Transverse colon (tissue), 4 donors: ENCODE data around the gene NXF2B. TPM values are rescaled to one million over a fixed set of nuclear protein-coding genes. Genes with fewer than 3 reads are reported as not detected.
"Not testable (repeated sequence)": the region's sequence is repeated elsewhere in the genome, so short reads cannot be mapped to it uniquely, and the experiment has no call there.

Source experiments
- DNase-seq: peaks from one replicate; pipeline ENCODE4 v3.0.0-alpha.2; 2019
- H3K27ac ChIP-seq, 4 donors: fragments of 200-600 bp; sonication (generic); 2 replicates each; pipeline ENCODE4 v1.5.1; 2016 to 2018; ENCODE audit warnings: inconsistent platforms in 4 of 4
- H3K27me3 ChIP-seq: fragments of 200-600 bp; sonication (generic); 2 replicates; pipeline ENCODE4 v1.5.1; 2017; ENCODE audit warnings: inconsistent platforms
- H3K36me3 ChIP-seq, 4 donors: fragments of 200-600 bp; sonication (generic); 2 replicates each; pipeline ENCODE4 v1.5.1; 2017 to 2019; ENCODE audit warnings: inconsistent platforms in 4 of 4
- H3K4me1 ChIP-seq, 4 donors: fragments of 200-600 bp; sonication (generic); 2 replicates each; pipeline ENCODE4 v1.5.1; 2017 to 2020; ENCODE audit warnings: inconsistent platforms in 4 of 4
- H3K4me3 ChIP-seq, 4 donors: fragments of 200-600 bp; sonication (generic); 1 replicate in 1 of 4; 2 replicates in 3 of 4; pipeline versions ENCODE4 v1.5.1 to v1.6.1; 2017 to 2019; ENCODE audit warnings: inconsistent platforms in 4 of 4
- H3K9me3 ChIP-seq, 2 donors: fragments of 200-600 bp; sonication (generic); 2 replicates each; pipeline ENCODE4 v1.5.1; 2017 to 2019; ENCODE audit warnings: inconsistent platforms in 2 of 2
- EP300 ChIP-seq: sonication (generic); formaldehyde crosslinking; IDR thresholded peaks from one replicate; pipeline ENCODE4 v1.6.1; 2017; ENCODE audit warnings: antibody characterized with exemption, low read depth
- POLR2A ChIP-seq: fragments of 450-650 bp; IDR thresholded peaks from one replicate; pipeline ENCODE4 v1.6.1; 2016; ENCODE audit warnings: antibody characterized with exemption, mild to moderate bottlenecking, moderate library complexity
- POLR2AphosphoS5 ChIP-seq, 3 donors: sonication (generic); formaldehyde crosslinking; IDR thresholded peaks; one replicate each; pipeline ENCODE4 v1.6.1; 2016; ENCODE audit warnings: antibody characterized with exemption in 3 of 3
- WGBS, 2 donors: methylation state at CpG; one replicate each; pipeline ENCODE4 v1.1.5; 2018; ENCODE audit warnings: low coverage in 1 of 2; 5-methylcytosine and 5-hydroxymethylcytosine counted together
- in situ Hi-C, 4 donors: fragments of 200-750 bp; cut with MboI; loops; one replicate each; pipeline versions ENCODE4 v1.15.0 to v1.15.1; 2017; ENCODE audit warnings: low sequenced_read_pairs in 3 of 4, low pct_ligation_motif_present in 1 of 4, low pct_unique_long_range_greater_than_20kb in 1 of 4
- intact Hi-C: fragments of 100-400 bp; cut with DNase I; formaldehyde crosslinking; loops from one replicate; pipeline ENCODE4 v1.15.1; 2023; ENCODE audit warnings: low total_unique reads
- total RNA-seq, 4 donors: library from RNA; depleted of rRNA; stranded (reverse); fragments of >200 nt; gene quantifications; one replicate each; pipeline ENCODE4 v1.1.0, GENCODE V29; 2016
- TF ChIP-seq, protein P1 (sequence below), 5 experiments: fragments of 200-600 bp in 3 of 5; fragments of 450-650 bp in 2 of 5; sonication (generic) in 3 of 5; IDR thresholded peaks; 1 replicate in 2 of 5; 2 replicates in 3 of 5; pipeline ENCODE4 v1.5.1; 2016 to 2017; ENCODE audit warnings: antibody characterized with exemption in 5 of 5, inconsistent platforms in 3 of 5, mild to moderate bottlenecking in 2 of 5, moderate library complexity in 1 of 5

NXF2B gene, protein sequence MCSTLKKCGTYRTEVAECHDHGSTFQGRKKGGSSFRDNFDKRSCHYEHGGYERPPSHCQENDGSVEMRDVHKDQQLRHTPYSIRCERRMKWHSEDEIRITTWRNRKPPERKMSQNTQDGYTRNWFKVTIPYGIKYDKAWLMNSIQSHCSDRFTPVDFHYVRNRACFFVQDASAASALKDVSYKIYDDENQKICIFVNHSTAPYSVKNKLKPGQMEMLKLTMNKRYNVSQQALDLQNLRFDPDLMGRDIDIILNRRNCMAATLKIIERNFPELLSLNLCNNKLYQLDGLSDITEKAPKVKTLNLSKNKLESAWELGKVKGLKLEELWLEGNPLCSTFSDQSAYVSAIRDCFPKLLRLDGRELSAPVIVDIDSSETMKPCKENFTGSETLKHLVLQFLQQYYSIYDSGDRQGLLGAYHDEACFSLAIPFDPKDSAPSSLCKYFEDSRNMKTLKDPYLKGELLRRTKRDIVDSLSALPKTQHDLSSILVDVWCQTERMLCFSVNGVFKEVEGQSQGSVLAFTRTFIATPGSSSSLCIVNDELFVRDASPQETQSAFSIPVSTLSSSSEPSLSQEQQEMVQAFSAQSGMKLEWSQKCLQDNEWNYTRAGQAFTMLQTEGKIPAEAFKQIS
- total RNA-seq, result not detected

DNA sequence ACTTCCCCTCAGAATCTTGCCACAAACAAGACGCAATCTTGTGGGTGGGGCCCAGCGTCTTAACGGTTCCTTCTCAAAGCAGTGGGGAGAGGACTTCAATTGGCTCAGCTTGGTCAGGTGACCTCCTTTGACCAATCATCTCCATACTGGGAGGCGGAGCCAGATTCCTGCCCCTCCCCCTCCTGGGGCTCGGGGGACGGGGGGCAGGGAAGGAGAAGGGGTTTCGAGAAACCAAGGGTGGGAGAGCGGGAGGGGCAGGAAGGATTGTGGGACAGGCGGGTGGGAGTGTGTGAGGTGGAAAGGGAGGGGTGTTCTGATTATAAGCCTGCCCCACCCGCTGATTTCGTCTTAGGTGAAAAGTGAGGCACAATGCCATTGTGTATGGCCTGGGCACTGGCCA lies at the start of gene NXF2B:
NXF2B (minus strand) TSS at position 101 of the 400 bp plus-strand sequence. CDS start 59,972 bp downstream, outside the sequence.
- intact Hi-C loops, H3K4me1 ChIP-seq, DNase-seq, H3K9me3 ChIP-seq, H3K27me3 ChIP-seq, H3K36me3 ChIP-seq, in situ Hi-C loops, H3K27ac ChIP-seq, H3K4me3 ChIP-seq: not testable (repeated sequence)
- no CpG with 5 or more reads among the region's 11 CpGs for WGBS, 2 donors

DNA sequence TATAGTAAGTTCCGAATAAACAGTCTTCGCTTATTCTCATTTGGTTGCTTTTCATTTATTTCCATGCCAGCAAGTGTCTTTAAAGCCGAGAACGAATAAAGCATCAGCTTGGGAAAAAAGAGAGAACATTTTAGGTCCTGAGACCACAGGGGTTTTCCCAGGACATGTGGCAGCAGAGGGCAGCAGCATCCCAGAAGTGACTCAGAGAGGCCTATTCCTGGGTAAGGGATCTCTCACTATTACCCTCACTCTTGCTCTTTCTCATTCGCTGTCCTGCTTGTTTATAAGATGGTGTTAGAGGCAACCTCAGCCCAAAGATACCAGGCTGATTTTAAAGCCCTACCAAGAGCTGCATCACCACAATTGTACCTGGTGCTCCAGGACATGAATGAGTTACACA lies 39.0 kb upstream of the NXF2B start:
- 44% methylated on average over 4 of the region's 5 CpGs; no CpG with 5 or more reads in 1 of the 2 donors for WGBS, 2 donors
- H3K27me3 ChIP-seq, in situ Hi-C loops, intact Hi-C loops, H3K4me3 ChIP-seq, H3K9me3 ChIP-seq, H3K4me1 ChIP-seq, H3K27ac ChIP-seq, H3K36me3 ChIP-seq, DNase-seq: not testable (repeated sequence)

DNA sequence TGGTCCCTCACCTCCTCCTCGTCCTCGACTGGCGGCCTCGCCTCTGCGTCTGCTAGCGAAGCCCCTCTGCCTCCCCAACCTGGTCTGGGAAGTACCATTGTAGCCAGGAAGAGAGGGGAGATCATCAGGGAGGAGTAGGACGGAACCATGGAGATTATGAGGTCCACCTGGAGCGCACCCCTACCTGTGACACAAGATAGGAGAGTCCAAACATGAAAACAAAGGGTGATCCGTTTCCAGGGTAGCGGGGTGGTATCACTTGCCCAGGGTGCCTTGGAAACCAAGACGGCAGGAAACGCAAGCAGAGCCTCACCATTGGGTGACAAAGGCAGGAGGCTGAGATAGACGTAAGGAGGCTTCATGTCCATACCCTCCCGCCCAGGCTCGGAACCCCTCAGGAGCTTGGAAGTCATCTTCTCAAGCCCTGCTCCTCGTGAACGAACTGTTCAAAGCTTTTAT lies 32.0 kb upstream of the NXF2B start, which contains the start of gene TCP11X2:
TCP11X2 (minus strand) TSS at position 51 of the 459 bp plus-strand sequence.
- in situ Hi-C loops, DNase-seq, H3K4me3 ChIP-seq, intact Hi-C loops, H3K27me3 ChIP-seq, H3K36me3 ChIP-seq, H3K4me1 ChIP-seq, H3K27ac ChIP-seq, H3K9me3 ChIP-seq: not testable (repeated sequence)
- WGBS, 2 donors, result 61% methylated on average over 6 of the region's 17 CpGs; no CpG with 5 or more reads in 1 of the 2 donors

DNA sequence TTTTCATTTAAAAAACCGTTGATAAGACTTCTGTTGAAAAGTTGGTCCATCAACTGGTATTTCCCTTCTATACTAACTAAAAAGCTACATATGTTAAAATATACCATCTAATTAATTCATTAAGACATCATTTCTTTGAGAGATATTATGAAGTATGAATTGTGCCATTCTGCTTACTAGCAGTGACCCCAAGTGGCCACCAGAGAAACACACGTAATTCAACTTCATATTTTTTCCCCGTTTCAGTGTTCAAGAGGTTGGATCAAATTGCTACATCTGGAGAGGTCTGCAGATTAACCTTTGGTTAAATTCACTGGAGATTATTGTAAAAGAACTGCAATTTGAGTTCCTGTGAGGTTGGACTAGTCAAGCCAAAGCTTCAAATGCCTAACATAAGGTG lies 30.4 kb upstream of the NXF2B start:
- WGBS, 2 donors, result no CpG with 5 or more reads among the region's 3 CpGs
- DNase-seq, H3K36me3 ChIP-seq, H3K27me3 ChIP-seq, intact Hi-C loops, H3K27ac ChIP-seq, in situ Hi-C loops, H3K4me3 ChIP-seq, H3K9me3 ChIP-seq, H3K4me1 ChIP-seq: not testable (repeated sequence)

DNA sequence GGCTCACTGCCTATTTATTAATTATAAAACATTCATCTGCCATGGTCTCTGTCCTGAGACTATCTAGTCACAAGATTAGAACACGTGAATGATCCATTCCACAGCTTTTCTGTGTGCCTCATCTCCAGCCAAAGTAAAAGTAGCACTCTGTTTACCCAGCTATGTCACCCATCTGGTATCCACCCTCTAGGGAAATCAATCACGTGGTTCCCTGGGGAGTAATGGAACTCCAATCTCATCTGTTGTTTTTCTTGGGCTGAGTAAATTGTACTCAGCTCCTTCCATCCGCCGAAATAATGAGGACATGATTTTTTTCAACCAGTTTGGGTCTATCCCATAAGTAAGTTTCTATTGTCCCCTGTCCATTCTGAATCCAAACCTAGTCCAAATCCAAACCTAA lies 18.8 kb upstream of the NXF2B start:
- H3K36me3 ChIP-seq, H3K4me1 ChIP-seq, H3K9me3 ChIP-seq, in situ Hi-C loops, H3K4me3 ChIP-seq, intact Hi-C loops, H3K27ac ChIP-seq, DNase-seq, H3K27me3 ChIP-seq: not testable (repeated sequence)
- no CpG with 5 or more reads among the region's 4 CpGs for WGBS, 2 donors

DNA sequence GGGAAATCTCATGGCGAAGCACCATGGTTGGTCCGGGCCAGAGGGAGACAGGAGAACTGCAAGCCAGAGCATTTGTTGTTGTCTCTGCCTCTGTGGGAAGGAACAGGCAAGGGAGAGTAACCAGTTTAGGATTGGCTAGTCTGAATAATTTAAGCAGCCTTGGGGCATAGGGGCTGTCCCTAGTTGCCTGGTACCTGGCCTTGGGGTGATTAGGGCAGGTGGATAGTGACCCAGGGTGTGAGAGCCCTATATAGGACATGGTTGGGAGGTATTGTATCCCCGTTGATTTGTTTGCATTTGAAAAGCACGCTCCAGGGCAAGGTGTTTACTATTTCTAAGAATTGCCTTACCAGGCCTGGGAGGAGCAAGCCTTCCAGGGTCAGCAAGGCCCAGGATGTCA lies 25.3 kb downstream of the NXF2B start:
- intact Hi-C loops, H3K4me1 ChIP-seq, H3K27ac ChIP-seq, H3K27me3 ChIP-seq, DNase-seq, H3K9me3 ChIP-seq, H3K4me3 ChIP-seq, in situ Hi-C loops, H3K36me3 ChIP-seq: not testable (repeated sequence)
- WGBS, 2 donors, result no CpG with 5 or more reads among the region's 4 CpGs

DNA sequence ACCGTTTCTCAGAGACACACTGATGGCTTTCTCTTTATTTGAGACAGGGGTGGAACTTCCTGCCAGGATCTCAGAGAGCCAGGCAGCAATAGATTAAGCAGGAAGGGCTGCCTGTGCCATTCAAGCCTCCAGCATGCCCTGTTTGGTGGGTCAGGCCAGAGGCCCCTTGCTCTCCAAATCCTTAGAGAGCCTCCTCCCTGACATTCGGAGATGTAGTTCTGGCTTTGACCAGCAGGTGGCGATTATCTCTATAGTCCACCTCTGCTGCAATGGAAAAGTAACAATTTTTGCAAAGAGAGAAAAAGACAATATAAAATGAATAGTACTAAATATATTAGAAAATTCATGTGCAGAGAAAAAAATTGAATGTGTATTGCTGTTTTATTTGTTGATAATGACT lies 93.9 kb downstream of the NXF2B start:
- WGBS, 2 donors, result 27% methylated on average over 3 of the region's 3 CpGs
- H3K27me3 ChIP-seq, result no peaks in the 10 kb centered on the region
- H3K4me3 ChIP-seq, result no peak overlapping the region
- no peaks in the 10 kb centered on the region for H3K9me3 ChIP-seq
- intact Hi-C loops (no loop called here), in situ Hi-C loops (no loop called here)
- H3K4me1 ChIP-seq, result no peaks in the 10 kb centered on the region
- no peaks in the 10 kb centered on the region for H3K36me3 ChIP-seq
- H3K27ac ChIP-seq, result no peak overlapping the region
- peak; percentile 70 for DNase-seq
- TF ChIP-seq, protein P1, sequence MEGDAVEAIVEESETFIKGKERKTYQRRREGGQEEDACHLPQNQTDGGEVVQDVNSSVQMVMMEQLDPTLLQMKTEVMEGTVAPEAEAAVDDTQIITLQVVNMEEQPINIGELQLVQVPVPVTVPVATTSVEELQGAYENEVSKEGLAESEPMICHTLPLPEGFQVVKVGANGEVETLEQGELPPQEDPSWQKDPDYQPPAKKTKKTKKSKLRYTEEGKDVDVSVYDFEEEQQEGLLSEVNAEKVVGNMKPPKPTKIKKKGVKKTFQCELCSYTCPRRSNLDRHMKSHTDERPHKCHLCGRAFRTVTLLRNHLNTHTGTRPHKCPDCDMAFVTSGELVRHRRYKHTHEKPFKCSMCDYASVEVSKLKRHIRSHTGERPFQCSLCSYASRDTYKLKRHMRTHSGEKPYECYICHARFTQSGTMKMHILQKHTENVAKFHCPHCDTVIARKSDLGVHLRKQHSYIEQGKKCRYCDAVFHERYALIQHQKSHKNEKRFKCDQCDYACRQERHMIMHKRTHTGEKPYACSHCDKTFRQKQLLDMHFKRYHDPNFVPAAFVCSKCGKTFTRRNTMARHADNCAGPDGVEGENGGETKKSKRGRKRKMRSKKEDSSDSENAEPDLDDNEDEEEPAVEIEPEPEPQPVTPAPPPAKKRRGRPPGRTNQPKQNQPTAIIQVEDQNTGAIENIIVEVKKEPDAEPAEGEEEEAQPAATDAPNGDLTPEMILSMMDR (IDR thresholded peaks at IDR 0.05), result peak; percentile 43 to 86 (median 59)
- TF ChIP-seq POLR2AphosphoS5 (IDR thresholded peaks at IDR 0.05) (no peak), EP300 (no peak), POLR2A (no peak)
